Hepatocyte (in vitro differentiated cells): ENCODE results near the gene TMEM131. TPM values are rescaled to one million over a fixed set of nuclear protein-coding genes. Genes with fewer than 3 reads are reported as not detected.

ENCODE experiments used
- DNase-seq: peaks from one replicate; pipeline ENCODE4 v3.0.0-alpha.2; 2016; ENCODE audit warnings: low spot score
- H2AFZ ChIP-seq: fragments of 200-600 bp; sonication (generic); 2 replicates; pipeline ENCODE4 v1.6.0; 2016; ENCODE audit warnings: antibody characterized with exemption, mild to moderate bottlenecking
- H3K27ac ChIP-seq: fragments of 200-600 bp; sonication (generic); 2 replicates; pipeline ENCODE4 v1.5.1; 2016; ENCODE audit warnings: mild to moderate bottlenecking
- H3K27me3 ChIP-seq: fragments of 200-600 bp; sonication (generic); 2 replicates; pipeline ENCODE4 v1.6.1; 2016
- H3K36me3 ChIP-seq: fragments of 200-600 bp; sonication (generic); replicated peaks from 2 replicates; pipeline ENCODE4 v1.5.1; 2016; ENCODE audit warnings: low read depth; ENCODE audit not compliant: insufficient read depth
- H3K4me1 ChIP-seq: fragments of 200-600 bp; sonication (generic); 2 replicates; pipeline ENCODE4 v1.5.1; 2016; ENCODE audit warnings: mild to moderate bottlenecking, moderate library complexity; ENCODE audit not compliant: insufficient read depth
- H3K4me2 ChIP-seq: fragments of 200-600 bp; sonication (generic); 2 replicates; pipeline ENCODE4 v1.6.0; 2016
- H3K4me3 ChIP-seq: fragments of 200-600 bp; sonication (generic); 2 replicates; pipeline ENCODE4 v1.5.1; 2016; ENCODE audit warnings: mild to moderate bottlenecking
- H3K79me2 ChIP-seq: fragments of 200-600 bp; sonication (generic); 2 replicates; pipeline ENCODE4 v1.6.0; 2017; ENCODE audit warnings: mild to moderate bottlenecking
- H3K9me2 ChIP-seq: fragments of 200-600 bp; sonication (generic); replicated peaks from 2 replicates; pipeline ENCODE4 v1.6.0; 2017; ENCODE audit warnings: mild to moderate bottlenecking; ENCODE audit not compliant: insufficient read depth
- H3K9me3 ChIP-seq: fragments of 200-600 bp; sonication (generic); 2 replicates; pipeline ENCODE4 v1.5.1; 2016; ENCODE audit warnings: low read depth, mild to moderate bottlenecking
- H4K20me1 ChIP-seq: fragments of 200-600 bp; sonication (generic); 2 replicates; pipeline ENCODE4 v1.6.0; 2016; ENCODE audit warnings: mild to moderate bottlenecking; ENCODE audit not compliant: insufficient read depth, poor library complexity, severe bottlenecking
- CTCF ChIP-seq: fragments of 200-600 bp; sonication (generic); IDR thresholded peaks from 2 replicates; pipeline ENCODE4 v1.5.1; 2016; ENCODE audit warnings: antibody characterized with exemption, mild to moderate bottlenecking; ENCODE audit not compliant: poor library complexity
- EZH2 ChIP-seq: fragments of 200-600 bp; sonication (generic); IDR thresholded peaks from 2 replicates; pipeline ENCODE4 v1.6.1; 2016; ENCODE audit warnings: antibody characterized with exemption, mild to moderate bottlenecking, borderline replicate concordance
- EZH2phosphoT487 ChIP-seq: fragments of 200-600 bp; sonication (generic); IDR thresholded peaks from one replicate; pipeline ENCODE4 v1.6.1; 2018; ENCODE audit warnings: antibody characterized with exemption, mild to moderate bottlenecking, low read depth, moderate library complexity; ENCODE audit not compliant: unreplicated experiment, severe bottlenecking
- WGBS: methylation state at CpG from one replicate; pipeline ENCODE4 v1.1.6; 2016; ENCODE audit warnings: low lambda C conversion rate; ENCODE audit errors: missing lambda C conversion rate; 5-methylcytosine and 5-hydroxymethylcytosine counted together
- polyA plus RNA-seq: library from polyadenylated mRNA; unstranded; fragments of >200 nt; fragmentation: Nextera tagmentation; extraction: Ambion mirVana; gene quantifications from 2 replicates; pipeline ENCODE4 v1.2.1, GENCODE V29; 2016
- total RNA-seq: library from RNA; depleted of rRNA; stranded (reverse); fragments of >200 nt; gene quantifications from 2 replicates; pipeline ENCODE4 v1.2.3, GENCODE V29; 2014

The TMEM131 gene
- total and polyA plus RNA-seq, 2 experiments from 2014 or later, result 17.5 to 42.1 TPM

- DNase-seq, result no peak
- Histone ChIP-seq H3K9me3 (no peaks in the 10 kb centered on the region), H3K4me2 (no peak overlapping the region), H3K27ac (no peak overlapping the region), H3K4me3 (no peak overlapping the region), H3K79me2 (no peaks in the 10 kb centered on the region), H3K4me1 (no peaks in the 10 kb centered on the region), H2AFZ (no peak overlapping the region), H3K9me2 (no peaks in the 10 kb centered on the region), H3K36me3 (no peaks in the 10 kb centered on the region), H3K27me3 (no peaks in the 10 kb centered on the region), H4K20me1 (no peaks in the 10 kb centered on the region)
- WGBS, result 92% methylated on average over 2 of the region's 2 CpGs
- TF ChIP-seq CTCF, result no peak
- TF ChIP-seq EZH2, result no peak
- TF ChIP-seq EZH2phosphoT487, result no peak
Measured at GRCh38 chr2:98004047-98004446, 8.3 kb upstream of the TMEM131 start.

GRCh38 chr2:97999536-97999935, 3.8 kb upstream of the TMEM131 start:
- Histone ChIP-seq H3K27ac (no peak overlapping the region), H3K4me2 (no peak overlapping the region), H3K36me3 (no peaks in the 10 kb centered on the region), H3K9me3 (no peaks in the 10 kb centered on the region), H3K79me2 (peaks cover 4% of the 10 kb centered on the region), H3K27me3 (no peaks in the 10 kb centered on the region), H3K4me1 (no peaks in the 10 kb centered on the region), H3K9me2 (no peaks in the 10 kb centered on the region), H4K20me1 (no peaks in the 10 kb centered on the region), H2AFZ (no peak overlapping the region), H3K4me3 (no peak overlapping the region)
- TF ChIP-seq EZH2phosphoT487 (no peak), CTCF (no peak), EZH2 (no peak)
- WGBS, result 84% methylated on average over 3 of the region's 3 CpGs
- DNase-seq, result no peak

- H3K4me3 ChIP-seq, result no peak overlapping the region
- no peak for DNase-seq
- no peak overlapping the region for H2AFZ ChIP-seq
- peaks cover 4% of the 10 kb centered on the region for H4K20me1 ChIP-seq
- H3K4me1 ChIP-seq, result peaks cover 5% of the 10 kb centered on the region
- no peaks in the 10 kb centered on the region for H3K36me3 ChIP-seq
- no peak overlapping the region for H3K27ac ChIP-seq
- 67% methylated on average over 1 of the region's 1 CpG for WGBS
- H3K27me3 ChIP-seq, result no peaks in the 10 kb centered on the region
- no peaks in the 10 kb centered on the region for H3K9me2 ChIP-seq
- H3K4me2 ChIP-seq, result no peak overlapping the region
- H3K9me3 ChIP-seq, result no peaks in the 10 kb centered on the region
- H3K79me2 ChIP-seq, result peaks cover 14% of the 10 kb centered on the region
- TF ChIP-seq EZH2 (no peak), CTCF (no peak), EZH2phosphoT487 (no peak)
Measured at GRCh38 chr2:97998431-97999005, 2.8 kb upstream of the TMEM131 start.
